ENCODE results near the gene CALD1.

- TF ChIP-seq CTCF (IDR thresholded peaks at IDR 0.05) (no peak), EZH2 (IDR thresholded peaks at IDR 0.05) (no peak), EZH2phosphoT487 (IDR thresholded peaks at IDR 0.05) (no peak)
These were observed 153.4 kb downstream of the CALD1 start for GRCh38 chr7:134932707-134933370.

Data from neural progenitor cell (in vitro differentiated cells).